GM19328 (cell line): ENCODE data around the gene RSBN1L.
"Not testable (repeated sequence)": the region's sequence is repeated elsewhere in the genome, so short reads cannot be mapped to it uniquely, and the experiment has no call there.

Experiments used
- ATAC-seq: cut with Tn5 transposase; IDR thresholded peaks from one replicate; pipeline ENCODE4 v1.9.1; 2021; ENCODE audit warnings: mild to moderate bottlenecking, moderate library complexity; ENCODE audit not compliant: unreplicated experiment

RSBN1L gene

DNA sequence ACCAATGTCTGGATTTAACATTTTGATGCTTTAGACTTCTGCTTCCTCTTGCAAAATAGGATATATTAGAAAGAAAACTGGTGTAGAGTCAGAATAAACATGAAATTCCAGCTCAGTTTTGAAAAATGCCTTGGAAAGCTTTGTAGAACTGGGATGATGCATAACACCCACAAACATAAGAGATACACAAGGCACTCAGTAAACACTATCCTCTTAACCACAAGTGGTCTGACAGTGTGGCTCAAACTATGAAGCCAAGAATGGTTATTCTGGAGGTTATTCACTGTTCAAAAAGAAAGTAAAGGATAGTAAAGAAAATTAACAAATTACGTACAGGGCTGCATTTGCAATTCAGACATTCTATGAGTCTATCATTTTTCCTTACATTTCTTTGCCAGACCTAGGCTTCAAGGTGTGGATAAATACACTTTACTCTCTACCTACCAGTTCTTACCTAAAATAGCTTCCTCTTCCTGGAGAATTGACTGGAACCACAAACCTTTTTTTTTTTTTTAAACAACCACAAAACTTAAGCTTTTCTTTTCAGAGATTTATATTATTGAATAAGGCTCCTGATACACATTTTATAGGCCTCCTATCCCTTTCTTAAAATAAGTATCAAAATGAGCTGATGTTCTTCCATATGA, 9.0 kb upstream of the RSBN1L start:
- no peak for ATAC-seq

DNA sequence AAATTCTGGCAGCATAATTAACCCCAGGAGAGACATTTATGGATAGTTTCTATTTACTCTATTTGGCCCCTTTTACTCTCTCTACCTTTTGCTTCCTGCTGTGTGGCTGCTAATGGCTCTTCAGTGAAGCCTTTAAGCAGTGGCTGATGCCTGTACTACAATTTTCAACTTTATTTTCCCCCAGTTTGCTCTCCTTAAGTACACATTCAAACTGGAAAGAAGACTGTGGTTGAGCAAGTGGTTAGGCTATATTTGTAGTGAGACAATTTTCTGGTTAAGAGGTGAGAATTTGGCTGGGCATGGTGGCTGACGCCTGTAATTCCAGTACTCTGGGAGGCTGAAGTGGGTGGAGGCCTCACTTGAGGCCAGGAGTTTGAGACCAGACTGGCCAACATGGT, 8.5 kb upstream of the RSBN1L start:
- ATAC-seq, result no peak

DNA sequence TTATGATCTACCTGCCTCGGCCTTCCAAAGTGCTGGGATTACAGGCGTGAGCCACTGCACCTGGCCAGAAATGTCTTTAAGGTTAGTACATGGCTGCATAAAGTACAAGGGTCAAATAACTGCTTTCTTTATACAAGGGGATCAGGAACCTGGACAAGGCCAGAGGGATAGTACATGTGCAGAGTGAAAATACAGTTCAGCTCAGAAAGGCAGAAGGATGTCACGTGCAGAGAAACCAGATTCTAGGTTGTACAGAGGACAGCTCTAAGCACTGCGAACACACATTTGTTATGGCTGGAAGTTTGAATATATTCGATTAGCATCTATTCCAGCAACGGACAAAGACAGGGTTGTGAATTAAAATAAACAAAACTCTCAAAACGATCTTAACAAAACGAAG, 6.0 kb upstream of the RSBN1L start:
- ATAC-seq, result no peak

DNA sequence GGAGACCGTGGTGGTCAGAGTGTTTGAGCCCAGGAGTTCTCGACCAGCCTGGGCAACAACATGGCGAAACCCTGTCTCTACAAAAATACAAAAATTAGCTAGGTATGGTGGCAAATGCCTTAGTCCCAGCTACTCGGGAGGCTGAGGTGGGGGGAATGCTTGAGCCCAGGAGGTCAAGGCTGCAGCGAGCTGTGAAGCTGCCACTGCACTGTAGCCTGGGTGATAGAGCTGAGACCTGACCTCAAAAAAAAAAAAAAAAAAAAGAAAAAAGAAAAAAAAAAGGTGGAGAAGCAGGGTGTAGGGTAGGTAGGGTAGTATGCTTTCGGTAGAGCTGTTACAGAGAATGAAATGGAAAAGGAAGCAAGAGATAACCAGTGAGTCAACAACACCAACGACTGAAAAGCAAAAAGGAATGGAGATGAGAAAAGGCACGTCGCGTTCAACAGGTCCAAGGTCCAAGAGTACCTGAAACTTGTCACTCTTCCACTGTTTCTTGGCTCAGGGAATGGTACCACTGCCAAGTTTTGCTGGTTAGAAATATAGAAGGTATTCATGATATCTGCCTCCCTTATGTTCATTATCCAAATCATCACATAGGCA, 4.3 kb upstream of the RSBN1L start:
- no peak for ATAC-seq

DNA sequence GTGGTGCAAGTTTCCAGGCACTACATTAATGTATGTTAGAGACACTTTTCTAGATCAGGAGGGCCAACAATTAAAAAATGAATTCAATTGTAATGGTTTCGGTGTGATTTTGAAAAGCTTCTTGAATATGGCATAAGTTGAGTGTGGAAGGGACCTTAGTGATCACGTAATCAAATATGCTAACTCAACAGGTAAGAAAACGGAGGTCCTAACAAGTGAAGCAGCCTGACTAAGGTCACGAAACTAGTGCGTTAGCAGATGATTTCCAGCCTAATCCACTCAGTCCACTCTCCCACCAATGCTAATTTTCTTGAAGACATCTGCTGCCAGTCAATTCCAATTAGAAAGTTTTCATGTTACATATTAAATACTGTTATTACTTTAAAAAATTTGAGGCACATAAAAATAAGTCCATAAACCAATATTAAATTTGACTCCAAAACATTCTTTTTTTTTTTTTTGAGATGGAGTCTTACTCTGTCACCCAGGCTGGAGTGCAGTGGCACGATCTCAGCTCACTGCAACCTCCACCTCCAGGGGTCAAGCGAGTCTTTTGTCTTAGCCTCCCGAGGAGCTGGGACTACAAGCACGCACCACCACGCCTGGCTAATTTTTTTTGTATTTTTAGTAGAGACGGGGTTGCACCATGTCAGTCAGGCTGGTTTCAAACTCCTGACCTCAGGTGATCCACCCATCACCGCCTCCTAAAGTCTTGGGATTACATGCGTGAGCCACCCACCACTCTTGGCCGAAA, 2.3 kb upstream of the RSBN1L start:
- ATAC-seq, result no peak

DNA sequence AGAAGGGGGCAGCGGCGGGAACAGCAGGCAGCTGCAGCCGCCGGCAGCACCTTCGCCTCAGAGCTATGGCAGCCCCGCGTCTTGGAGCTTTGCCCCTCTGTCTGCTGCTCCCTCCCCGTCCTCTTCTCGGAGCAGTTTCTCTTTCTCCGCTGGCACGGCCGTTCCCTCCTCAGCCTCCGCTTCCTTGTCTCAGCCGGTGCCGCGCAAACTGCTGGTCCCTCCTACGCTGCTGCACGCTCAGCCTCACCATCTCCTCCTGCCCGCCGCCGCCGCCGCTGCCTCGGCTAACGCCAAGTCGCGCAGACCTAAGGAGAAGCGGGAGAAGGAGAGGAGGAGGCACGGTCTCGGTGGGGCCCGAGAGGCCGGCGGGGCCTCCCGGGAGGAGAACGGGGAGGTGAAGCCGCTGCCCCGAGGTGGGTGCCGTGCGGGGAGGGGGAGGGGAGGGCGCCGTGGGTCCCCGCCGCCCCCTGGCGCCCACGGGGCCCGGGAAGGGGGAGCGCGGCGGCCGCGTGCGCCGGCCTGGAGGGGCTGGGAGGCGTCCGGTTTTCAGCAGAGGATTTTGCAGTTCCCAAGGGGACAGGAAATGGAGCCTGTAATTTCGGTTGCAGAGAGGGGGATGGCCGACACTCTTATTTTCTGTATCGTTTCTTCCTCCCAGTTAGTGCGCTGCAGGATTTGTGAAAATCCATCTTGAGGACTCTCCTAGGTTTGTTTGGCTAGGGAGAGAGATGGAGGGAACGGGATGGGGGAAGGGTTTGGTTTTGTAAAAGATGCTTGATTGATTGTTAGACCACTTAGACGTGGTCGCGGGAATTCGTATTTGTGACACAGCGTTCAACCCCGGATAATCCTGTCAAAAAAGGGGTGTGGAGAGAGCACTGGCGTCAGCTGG, 630 bp downstream of the RSBN1L start:
- peak; percentile 30 for ATAC-seq

DNA sequence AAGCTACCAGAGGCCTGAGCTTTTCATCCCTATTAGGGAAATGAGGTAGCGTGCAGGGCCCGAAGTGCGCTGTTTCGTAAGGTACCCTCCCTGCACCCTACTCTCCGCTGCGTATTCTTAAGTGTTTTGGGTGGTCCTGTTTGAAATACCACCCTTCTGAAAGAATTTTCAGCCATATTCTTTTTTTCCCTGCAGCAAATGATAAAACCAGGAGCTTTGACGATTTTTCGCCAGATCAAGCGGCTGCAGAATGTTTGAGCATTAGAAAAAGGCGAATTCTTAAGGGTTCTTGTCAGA, 1.2 kb downstream of the RSBN1L start:
- no peak for ATAC-seq

DNA sequence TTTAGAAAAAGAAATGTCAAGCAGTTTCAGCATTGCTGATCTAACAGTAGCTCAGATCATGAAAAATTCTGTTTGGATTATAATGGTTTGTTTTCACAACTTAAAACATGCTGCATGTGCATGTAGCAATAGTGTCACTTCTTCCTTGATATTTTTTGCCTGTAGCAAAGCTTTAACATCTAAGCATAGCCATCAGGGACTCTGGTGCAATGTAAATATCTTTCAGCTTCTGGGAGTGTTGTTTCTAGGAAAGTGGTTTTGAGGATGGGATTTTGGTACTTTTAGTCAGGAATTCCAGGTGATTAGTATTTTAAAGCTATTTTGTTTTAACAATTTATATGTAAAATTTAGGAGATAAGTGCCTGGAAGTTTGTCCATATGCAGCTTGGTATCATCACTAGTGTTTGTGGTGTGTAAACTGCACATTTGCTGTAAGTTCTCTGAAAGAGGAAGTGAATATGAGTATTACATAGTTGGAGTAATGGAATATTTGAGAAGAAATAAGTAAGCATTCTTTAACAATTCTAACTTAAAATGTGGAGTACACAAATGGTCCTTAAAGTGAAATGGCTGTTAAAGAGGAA, 1.9 kb downstream of the RSBN1L start:
- ATAC-seq, result no peak

DNA sequence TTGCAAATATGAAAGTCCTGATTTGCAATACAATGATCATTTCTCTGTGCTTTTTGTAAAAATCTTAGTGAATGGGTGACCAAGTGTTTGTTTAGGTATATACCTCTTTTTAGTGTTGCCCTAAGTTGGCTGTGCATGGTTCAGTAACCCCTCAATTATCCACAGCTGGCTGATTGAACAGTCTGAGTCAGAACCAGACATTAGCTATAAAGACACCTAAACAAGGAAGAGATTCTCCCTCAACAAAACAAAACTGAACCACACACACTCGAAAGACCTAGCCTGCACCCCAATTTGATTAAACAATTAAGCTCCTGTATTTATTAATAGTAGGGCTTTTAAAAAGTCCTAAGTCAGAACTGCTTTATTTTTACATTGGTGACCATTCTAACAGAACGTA, 2.8 kb downstream of the RSBN1L start:
- ATAC-seq, result no peak

DNA sequence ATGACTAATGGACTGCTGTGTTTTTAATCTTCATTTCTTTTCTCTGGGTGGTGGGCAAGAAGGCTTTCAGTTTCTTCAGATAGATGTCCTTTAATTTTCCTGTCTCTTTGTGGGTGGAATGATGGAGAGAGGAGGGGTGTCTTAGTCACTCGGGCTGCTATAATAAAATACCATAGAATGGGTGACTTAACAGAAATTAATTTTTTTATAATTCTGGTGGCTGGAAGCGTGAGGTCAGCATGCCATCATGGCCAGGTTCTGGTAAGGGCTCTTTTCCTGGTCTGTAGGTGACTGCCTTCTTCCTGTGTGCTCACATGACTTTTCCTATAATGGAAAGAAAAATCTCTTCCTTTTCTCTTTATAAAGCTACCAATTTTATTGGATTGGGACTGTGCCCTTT, 6.3 kb downstream of the RSBN1L start:
- no peak for ATAC-seq

DNA sequence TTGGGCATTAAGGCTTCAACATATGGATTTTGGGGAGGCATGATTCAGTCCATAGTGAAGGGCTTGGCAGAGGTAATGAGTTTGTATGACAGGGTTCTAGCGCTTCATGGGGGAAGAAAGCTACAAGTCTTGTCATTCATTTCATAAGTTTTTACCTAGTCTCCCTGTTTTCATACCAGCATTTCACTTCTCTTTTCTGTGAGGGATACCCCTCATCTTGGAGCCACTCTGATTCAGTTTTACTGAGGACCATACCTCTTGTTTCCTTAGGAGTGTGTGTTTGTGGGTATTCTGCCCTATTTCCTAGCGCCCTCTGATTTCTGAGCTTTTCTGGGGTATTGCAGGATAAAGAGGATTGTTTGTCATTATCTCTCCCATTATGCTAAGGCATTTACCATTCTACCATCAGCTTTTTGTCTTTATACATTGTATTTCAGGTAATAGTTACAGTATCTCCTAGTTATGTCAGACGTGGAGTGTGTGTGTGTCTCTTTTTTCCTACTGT, 6.8 kb downstream of the RSBN1L start:
- ATAC-seq, result no peak

DNA sequence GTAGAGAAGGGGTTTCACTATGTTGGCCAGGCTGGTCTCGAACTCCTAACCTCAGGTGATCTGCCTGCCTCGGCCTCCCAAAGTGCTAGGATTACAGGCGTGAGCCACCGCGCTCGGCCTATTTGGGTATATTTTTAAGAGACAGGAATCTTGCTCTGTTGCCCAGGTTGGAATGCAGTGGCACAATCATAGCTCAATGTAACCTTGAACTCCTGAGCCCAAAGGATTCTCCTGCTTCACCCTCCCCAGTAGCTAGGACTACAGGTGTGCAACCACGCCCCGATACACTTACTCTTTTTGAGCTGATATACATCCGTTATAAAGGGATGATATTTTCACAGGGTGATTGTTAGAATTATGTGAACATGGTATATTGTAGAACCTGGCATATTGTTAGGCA, 7.4 kb downstream of the RSBN1L start:
- not testable (repeated sequence) for ATAC-seq

DNA sequence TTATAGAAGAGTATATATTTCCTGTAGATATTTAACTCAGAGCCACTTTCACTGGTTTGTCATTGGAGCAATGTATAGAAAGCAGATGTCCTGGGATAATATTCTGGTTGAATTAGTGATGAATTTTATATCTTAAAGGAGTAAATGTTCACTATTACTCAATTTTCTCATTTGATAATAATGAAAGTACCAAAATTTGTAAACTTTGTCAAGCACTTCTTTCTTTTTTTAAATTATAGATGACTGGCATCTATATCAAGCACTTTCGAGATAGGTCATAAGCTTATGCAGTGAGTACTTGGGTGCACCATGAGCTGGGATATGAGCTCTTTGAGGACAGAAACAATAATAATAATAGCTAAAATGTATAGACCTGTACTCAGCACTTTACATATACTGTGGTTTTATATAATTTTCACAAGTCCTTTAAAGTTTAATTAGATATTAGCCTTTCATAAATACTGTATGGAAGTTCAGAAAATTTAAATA, 11.3 kb downstream of the RSBN1L start:
- no peak for ATAC-seq

DNA sequence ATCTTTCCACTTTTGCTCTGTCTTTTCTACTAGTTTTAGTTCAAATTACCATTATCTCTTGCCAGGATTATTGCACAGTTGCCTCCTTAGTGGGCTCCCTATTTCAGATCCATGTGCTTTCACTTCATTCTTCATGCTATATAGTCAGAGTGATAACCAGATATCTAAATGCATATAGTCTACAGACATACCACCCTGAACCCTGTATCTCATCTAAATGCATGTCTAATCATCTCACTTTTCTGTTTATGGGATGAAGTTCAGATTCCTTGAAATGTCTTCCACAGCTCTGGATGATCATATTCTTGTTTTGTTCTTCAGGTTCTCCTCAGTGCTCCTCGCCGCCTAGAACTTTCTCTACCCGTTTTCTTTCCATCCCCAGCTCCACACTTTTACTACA, 13.8 kb downstream of the RSBN1L start:
- ATAC-seq, result no peak

DNA sequence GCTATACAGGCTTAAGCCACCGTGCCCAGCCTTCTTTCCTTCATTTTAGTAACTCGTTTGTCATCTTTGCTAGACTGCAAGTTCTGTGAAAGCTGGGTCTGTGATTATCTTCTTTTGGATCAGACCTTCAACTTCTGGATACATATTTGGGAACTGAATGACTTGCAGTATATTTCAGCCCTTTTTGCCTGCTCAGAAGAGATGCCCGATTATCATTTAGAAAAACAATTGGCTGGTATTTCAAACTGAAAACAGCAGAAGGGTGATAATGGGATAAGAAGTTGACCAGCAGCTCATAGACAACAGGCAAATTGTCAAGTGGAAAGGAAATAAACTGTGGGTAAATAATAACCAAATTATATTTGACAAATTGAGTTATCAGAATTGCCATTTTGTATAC, 14.6 kb downstream of the RSBN1L start:
- ATAC-seq, result no peak

DNA sequence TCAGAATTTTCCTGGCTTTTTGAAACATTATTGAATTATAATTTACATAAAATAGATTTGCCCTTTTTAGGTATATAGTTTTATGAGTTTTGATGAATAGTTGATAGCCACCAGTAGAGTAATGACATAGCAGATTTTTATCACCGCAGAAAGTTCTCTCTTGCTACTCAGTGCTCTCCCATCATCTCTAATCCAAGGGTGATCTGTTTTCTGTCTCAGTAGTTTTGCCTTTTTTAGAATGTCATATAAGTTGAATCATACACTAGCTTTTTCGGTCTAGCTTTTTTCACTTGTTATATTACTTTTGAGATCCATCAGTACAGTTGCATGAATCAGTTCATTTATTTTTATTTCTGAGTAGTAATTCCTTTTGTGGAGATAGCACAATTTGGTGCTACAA, 17.9 kb downstream of the RSBN1L start:
- no peak for ATAC-seq

DNA sequence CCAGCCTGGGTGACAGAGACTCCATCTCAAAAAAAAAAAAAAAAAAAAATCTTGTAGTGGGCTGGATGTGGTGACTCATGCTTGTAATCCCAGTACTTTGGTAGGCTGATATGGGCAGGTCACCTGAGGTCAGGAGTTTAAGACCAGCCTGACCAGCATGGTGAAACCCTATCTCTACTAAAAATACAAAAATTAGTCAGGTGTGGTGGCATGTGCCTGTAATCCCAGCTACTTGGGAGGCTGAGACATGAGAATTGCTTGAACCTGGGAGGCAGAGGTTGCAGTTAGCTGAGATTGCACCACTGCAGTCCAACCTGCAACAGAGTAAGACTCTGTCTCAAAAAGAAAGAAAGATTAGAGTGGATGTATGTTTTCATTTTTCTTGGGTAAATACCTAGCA, 18.7 kb downstream of the RSBN1L start:
- ATAC-seq, result not testable (repeated sequence)

DNA sequence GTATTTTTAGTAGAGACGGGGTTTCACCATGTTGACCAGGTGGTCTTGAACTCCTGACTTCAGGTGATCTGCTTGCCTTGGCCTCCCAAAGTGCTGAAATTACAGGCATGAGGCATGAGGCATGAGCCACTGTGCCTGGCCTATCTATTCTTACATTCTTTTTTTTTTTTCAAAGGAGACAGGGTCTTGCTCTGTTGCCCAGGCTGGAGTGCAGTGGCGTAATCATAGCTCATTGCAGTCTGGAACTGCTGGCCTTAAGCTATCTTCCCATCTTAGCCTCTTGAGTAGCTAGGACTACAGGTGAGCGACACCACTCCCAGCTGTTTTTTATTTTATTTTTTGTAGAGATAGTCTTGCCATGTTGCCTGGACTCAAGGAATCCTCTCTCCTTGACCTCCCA, 20.5 kb downstream of the RSBN1L start:
- ATAC-seq, result no peak

DNA sequence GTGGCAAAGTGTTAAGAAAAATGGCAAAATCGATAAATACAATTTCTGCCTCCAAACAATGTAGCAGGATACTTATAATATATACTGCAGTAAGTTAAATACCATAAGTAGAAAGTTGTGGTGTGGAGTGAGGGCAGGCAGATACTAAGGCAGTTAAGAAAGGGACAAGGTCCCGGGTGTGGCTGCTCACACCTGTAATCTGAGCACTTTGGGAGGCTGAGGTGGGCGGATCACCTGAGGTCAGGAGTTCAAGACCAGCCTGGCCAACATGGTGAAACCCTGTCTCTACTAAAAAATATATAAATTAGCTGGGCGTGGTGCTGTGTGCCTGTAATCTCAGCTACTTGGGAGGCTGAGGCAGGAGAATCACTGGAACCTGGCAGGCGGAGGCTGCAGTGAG, 21.3 kb downstream of the RSBN1L start:
- ATAC-seq, result not testable (repeated sequence)

DNA sequence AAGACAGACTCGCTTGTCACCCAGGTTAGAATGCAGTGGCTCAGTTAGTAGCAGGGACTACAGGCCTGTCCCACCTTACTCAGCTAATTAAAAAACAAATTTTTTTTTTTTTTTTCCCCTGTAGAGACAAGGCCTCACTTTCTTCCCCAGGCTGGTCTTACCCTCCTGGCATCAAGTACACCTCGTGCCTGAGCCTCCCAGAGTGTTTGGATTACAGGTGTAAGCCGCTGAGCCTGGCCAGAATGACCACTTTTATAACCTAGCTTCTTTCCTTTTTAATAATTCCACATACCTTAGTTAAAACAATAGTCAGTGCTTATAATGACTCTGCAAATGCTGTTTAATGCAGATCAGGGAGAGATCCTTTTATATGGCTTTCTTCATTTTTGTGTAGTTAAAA, 31.3 kb downstream of the RSBN1L start:
- ATAC-seq, result no peak
